ENCODE results near the gene GALNT9. TPM values are rescaled to one million over a fixed set of nuclear protein-coding genes. Genes with fewer than 3 reads are reported as not detected.

The GALNT9 gene
- polyA plus RNA-seq, 3 donors, result not detected

DNA sequence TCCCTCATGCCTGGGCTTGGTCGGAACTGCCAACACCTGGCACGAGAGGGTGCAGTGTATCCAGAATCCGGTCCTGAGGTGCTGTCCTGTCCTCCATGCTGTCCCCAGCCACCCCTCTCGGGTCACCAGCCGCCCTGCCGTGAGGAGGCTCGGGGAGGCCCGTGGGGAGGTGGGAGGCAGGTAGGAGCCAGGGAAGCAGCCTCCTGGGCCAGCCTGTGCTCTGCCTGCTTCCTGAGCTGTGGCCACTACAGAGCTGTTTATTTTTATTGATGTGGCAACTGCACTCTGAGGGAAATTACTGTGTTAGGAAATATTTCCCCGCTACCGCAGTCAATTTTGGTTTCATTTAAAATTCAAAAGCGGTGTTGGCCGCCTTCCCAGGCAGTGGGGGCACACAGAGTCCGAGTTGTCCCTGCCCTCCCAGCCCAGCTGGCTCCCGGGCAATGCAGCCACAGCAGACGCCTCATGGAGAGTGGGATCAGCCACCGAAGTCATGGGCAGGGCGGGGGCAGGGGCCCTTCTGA, 166.8 kb downstream of the GALNT9 start:
- H3K27me3 ChIP-seq (ENCODE audit: control insufficient read depth in 2 of 2, insufficient read depth in 2 of 2, low read length in 2 of 2), result no peaks in the 10 kb centered on the region
- H3K36me3 ChIP-seq (replicated peaks in 1 of 2; ENCODE audit: control insufficient read depth in 1 of 2, insufficient read depth in 2 of 2, low read length in 2 of 2), result peaks cover 0 to 9% of the 10 kb centered on the region in 2 donors
- WGBS (ENCODE audit: insufficient coverage), result 9% methylated on average over 11 of the region's 17 CpGs
- Mint-ChIP-seq H3K36me3 (no peaks in the 10 kb centered on the region), H3K27me3 (ENCODE audit: low read depth in 3 of 3) (peaks cover 7 to 14% (median 12%) of the 10 kb centered on the region in 3 donors), H3K4me1 (peaks cover 19% of the 10 kb centered on the region), H3K9me3 (peaks cover 3 to 16% (median 10%) of the 10 kb centered on the region in 7 donors), H3K27ac (peak overlapping the region in 6 of 7 donors; percentile 31 to 87 (median 70)), H3K4me3 (peak overlapping the region; percentile 71 to 82)
- peaks cover 19 to 21% of the 10 kb centered on the region in 2 donors for H3K4me1 ChIP-seq (ENCODE audit: control insufficient read depth in 1 of 2, insufficient read depth in 2 of 2, low read length in 2 of 2)
- intact Hi-C loops (cut with micrococcal nuclease), result loop anchor here in 1 of 2 donors (5.0 kb wide), 1 partner anchor 55 kb away; no protein-coding TSS in a partner anchor
- no peaks in the 10 kb centered on the region for H4K20me1 ChIP-seq (ENCODE audit: insufficient read depth, low read length)
- H3K27ac ChIP-seq (ENCODE audit: low read depth in 1 of 2, low read length in 2 of 2), result peak overlapping the region; percentile 42 to 55
- TF ChIP-seq, protein P1, sequence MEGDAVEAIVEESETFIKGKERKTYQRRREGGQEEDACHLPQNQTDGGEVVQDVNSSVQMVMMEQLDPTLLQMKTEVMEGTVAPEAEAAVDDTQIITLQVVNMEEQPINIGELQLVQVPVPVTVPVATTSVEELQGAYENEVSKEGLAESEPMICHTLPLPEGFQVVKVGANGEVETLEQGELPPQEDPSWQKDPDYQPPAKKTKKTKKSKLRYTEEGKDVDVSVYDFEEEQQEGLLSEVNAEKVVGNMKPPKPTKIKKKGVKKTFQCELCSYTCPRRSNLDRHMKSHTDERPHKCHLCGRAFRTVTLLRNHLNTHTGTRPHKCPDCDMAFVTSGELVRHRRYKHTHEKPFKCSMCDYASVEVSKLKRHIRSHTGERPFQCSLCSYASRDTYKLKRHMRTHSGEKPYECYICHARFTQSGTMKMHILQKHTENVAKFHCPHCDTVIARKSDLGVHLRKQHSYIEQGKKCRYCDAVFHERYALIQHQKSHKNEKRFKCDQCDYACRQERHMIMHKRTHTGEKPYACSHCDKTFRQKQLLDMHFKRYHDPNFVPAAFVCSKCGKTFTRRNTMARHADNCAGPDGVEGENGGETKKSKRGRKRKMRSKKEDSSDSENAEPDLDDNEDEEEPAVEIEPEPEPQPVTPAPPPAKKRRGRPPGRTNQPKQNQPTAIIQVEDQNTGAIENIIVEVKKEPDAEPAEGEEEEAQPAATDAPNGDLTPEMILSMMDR (IDR thresholded peaks at IDR 0.05), result no peak
- peak; percentile 32 to 70 (median 64) for DNase-seq
- no peaks in the 10 kb centered on the region for H3K79me2 ChIP-seq (ENCODE audit: insufficient read depth, low read length)
- H3K9ac ChIP-seq (ENCODE audit: insufficient read depth, low read length, poor library complexity, severe bottlenecking), result peak overlapping the region; percentile 67
- peak overlapping the region; percentile 72 for H3K4me2 ChIP-seq (replicated peaks; ENCODE audit: extremely low read depth, low read length, poor library complexity, severe bottlenecking)
- H3K4me3 ChIP-seq (replicated peaks in 1 of 3; ENCODE audit: low read depth in 2 of 3, low read length in 3 of 3), result peak overlapping the region; percentile 22 to 69 (median 47)
- H2AFZ ChIP-seq (ENCODE audit: insufficient read depth, low read depth, low read length, poor library complexity, severe bottlenecking), result peak overlapping the region; percentile 72
- H3K9me3 ChIP-seq (replicated peaks in 1 of 2; ENCODE audit: control insufficient read depth in 1 of 2, insufficient read depth in 1 of 2, low read length in 2 of 2), result peaks cover 0 to 8% of the 10 kb centered on the region in 2 donors

- Mint-ChIP-seq H3K4me3 (peak overlapping the region; percentile 68 to 71), H3K9me3 (peaks cover 3 to 16% (median 8%) of the 10 kb centered on the region in 7 donors), H3K36me3 (no peaks in the 10 kb centered on the region), H3K27ac (peak overlapping the region in 6 of 7 donors; percentile 25 to 87 (median 70)), H3K27me3 (ENCODE audit: low read depth in 3 of 3) (peaks cover 7 to 14% (median 12%) of the 10 kb centered on the region in 3 donors), H3K4me1 (peaks cover 18% of the 10 kb centered on the region)
- no peaks in the 10 kb centered on the region for H3K27me3 ChIP-seq (ENCODE audit: control insufficient read depth in 2 of 2, insufficient read depth in 2 of 2, low read length in 2 of 2)
- peaks cover 19 to 21% of the 10 kb centered on the region in 2 donors for H3K4me1 ChIP-seq (ENCODE audit: control insufficient read depth in 1 of 2, insufficient read depth in 2 of 2, low read length in 2 of 2)
- H3K9ac ChIP-seq (ENCODE audit: insufficient read depth, low read length, poor library complexity, severe bottlenecking), result peak overlapping the region; percentile 67
- TF ChIP-seq, protein P1 (IDR thresholded peaks at IDR 0.05), result no peak
- peaks cover 0 to 8% of the 10 kb centered on the region in 2 donors for H3K9me3 ChIP-seq (replicated peaks in 1 of 2; ENCODE audit: control insufficient read depth in 1 of 2, insufficient read depth in 1 of 2, low read length in 2 of 2)
- WGBS (ENCODE audit: insufficient coverage), result 54% methylated on average over 17 of the region's 17 CpGs
- DNase-seq, result no peak
- intact Hi-C loops (cut with micrococcal nuclease), result loop anchor here in 1 of 2 donors (5.0 kb wide), 1 partner anchor 55 kb away; no protein-coding TSS in a partner anchor
- peak overlapping the region; percentile 72 for H3K4me2 ChIP-seq (replicated peaks; ENCODE audit: extremely low read depth, low read length, poor library complexity, severe bottlenecking)
- H3K27ac ChIP-seq (ENCODE audit: low read depth in 1 of 2, low read length in 2 of 2), result peak overlapping the region; percentile 42 to 55
- H2AFZ ChIP-seq (ENCODE audit: insufficient read depth, low read depth, low read length, poor library complexity, severe bottlenecking), result peak overlapping the region; percentile 72
- H3K36me3 ChIP-seq (replicated peaks in 1 of 2; ENCODE audit: control insufficient read depth in 1 of 2, insufficient read depth in 2 of 2, low read length in 2 of 2), result peaks cover 0 to 15% of the 10 kb centered on the region in 2 donors
- H4K20me1 ChIP-seq (ENCODE audit: insufficient read depth, low read length), result no peaks in the 10 kb centered on the region
- no peaks in the 10 kb centered on the region for H3K79me2 ChIP-seq (ENCODE audit: insufficient read depth, low read length)
- H3K4me3 ChIP-seq (replicated peaks in 1 of 3; ENCODE audit: low read depth in 2 of 3, low read length in 3 of 3), result peak overlapping the region in 2 of 3 experiments; percentile 47 to 69
Measured at GRCh38 chr12:132161796-132162507, 167.4 kb downstream of the GALNT9 start.
